Epithelial cell of esophagus (primary cell): Measurements from ENCODE around the gene TPCN1.

ENCODE experiments used
- DNase-seq: peaks from one replicate; pipeline ENCODE4 v3.0.0; 2010; ENCODE audit warnings: low read depth
- H3K4me3 ChIP-seq: 2 replicates; pipeline ENCODE4 v1.5.1; 2011; ENCODE audit warnings: mild to moderate bottlenecking, low read length, control low read depth
- TF ChIP-seq, protein P1 (sequence below): IDR thresholded peaks from 2 replicates; pipeline ENCODE4 v1.5.1; 2011; ENCODE audit warnings: low read depth, mild to moderate bottlenecking, low read length, control low read depth, inconsistent platforms; ENCODE audit not compliant: insufficient read depth; ENCODE audit errors: missing control alignments

Gene TPCN1

DNA sequence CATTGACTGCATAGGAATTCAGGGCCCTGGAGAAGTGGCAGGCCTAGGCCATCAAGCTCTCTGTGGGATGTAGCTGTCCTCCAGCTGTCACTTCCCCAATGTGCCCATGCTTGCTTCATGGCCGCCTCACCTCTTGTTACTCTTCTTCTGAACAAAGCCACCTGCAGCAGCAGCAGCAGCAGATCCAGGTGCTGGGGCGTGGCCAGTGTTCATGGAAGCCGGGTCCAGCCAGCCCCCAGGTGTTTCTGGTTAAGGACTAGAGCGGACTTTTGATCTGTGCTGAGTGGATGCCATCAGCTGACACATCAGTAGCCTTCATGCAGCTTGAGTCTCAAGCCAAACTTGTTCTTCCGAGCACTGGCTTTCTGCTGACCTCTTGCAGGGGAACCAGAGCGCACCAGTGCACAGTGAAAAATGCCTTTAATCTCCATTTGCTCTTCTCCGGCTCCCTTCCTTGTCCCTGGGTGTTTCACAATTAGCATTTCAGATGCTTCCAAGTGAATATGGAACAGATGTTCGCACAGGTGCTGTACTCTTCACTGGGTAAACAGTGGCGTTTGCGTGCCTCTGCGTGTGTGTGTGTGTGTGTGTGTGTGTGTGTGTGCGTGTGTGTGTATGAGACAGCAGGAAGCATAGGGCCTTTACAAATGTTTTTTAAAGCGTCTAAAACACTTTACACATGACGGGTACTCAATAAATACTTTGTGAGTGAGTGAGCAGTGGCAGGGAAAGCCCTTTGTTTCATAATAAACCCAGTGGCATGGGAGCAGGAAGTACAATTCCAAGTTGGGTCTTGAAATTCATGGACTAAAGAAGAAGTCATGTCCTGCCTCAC lies 20.1 kb downstream of the TPCN1 start:
- TF ChIP-seq, protein P1, sequence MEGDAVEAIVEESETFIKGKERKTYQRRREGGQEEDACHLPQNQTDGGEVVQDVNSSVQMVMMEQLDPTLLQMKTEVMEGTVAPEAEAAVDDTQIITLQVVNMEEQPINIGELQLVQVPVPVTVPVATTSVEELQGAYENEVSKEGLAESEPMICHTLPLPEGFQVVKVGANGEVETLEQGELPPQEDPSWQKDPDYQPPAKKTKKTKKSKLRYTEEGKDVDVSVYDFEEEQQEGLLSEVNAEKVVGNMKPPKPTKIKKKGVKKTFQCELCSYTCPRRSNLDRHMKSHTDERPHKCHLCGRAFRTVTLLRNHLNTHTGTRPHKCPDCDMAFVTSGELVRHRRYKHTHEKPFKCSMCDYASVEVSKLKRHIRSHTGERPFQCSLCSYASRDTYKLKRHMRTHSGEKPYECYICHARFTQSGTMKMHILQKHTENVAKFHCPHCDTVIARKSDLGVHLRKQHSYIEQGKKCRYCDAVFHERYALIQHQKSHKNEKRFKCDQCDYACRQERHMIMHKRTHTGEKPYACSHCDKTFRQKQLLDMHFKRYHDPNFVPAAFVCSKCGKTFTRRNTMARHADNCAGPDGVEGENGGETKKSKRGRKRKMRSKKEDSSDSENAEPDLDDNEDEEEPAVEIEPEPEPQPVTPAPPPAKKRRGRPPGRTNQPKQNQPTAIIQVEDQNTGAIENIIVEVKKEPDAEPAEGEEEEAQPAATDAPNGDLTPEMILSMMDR: no peak
- peak; percentile 98 for DNase-seq
- H3K4me3 ChIP-seq: no peak overlapping the region

DNA sequence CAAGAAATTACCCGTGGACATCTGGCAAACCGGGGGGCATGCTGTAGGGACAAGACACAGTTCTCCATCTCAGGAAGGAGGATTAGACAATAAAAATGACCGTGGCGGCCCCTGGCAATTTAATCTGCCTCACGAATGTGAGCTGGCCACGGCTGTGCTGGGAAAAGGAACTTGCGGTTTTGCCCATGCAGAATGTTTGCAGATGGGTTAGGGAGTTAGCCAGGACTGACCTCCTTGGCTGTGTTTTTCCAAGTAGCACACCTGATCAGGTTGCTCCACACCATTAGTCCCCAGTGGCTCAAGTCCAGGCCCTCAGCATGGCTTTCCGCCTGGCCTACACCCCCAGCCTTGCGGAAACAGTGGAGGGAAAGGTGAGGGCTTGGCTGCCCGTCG lies 20.8 kb downstream of the TPCN1 start:
- no peak overlapping the region for H3K4me3 ChIP-seq
- peak; percentile 81 for DNase-seq
- TF ChIP-seq, protein P1: no peak

DNA sequence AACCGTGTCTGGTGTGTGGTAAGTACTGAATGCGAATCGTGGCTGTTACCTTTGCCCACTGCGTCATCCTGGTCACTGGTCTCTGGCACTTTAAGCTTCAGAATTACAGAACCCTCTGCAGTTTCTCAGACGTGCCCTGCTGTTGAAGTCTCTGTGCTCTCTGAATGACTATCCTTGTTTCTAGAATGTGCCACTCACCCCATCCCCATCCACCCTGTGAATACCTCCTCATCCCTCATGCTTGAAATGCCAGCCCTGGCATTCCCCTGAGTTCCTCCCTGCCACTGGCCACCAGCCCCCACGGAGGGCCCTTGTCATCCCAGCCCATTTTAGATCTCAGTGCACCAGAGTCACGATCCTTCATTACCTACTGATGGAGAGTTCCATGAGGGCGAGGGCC lies 21.3 kb downstream of the TPCN1 start:
- TF ChIP-seq, protein P1: no peak
- no peak overlapping the region for H3K4me3 ChIP-seq
- no peak for DNase-seq

DNA sequence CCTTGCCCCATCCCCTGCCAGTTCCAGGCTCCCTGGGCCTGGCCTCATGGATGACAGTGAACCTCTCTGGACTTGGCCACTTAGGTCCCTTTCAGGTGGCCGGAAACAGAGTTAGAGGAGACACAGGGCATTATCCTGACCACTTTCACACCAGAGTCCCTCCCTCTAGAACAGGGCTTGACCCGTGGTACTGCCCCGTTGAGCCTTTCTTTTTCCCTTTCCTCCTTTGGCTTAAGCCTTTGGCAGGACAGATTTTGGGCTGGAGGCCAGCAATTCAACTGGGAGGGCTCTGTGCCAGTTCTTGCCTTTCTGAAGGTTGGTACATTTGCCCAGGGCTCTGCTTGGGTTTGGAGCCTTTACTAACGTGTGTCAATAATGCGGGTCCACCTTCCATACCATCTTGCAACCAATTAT lies 22.8 kb downstream of the TPCN1 start:
- TF ChIP-seq, protein P1: no peak
- peak; percentile 66 for DNase-seq

DNA sequence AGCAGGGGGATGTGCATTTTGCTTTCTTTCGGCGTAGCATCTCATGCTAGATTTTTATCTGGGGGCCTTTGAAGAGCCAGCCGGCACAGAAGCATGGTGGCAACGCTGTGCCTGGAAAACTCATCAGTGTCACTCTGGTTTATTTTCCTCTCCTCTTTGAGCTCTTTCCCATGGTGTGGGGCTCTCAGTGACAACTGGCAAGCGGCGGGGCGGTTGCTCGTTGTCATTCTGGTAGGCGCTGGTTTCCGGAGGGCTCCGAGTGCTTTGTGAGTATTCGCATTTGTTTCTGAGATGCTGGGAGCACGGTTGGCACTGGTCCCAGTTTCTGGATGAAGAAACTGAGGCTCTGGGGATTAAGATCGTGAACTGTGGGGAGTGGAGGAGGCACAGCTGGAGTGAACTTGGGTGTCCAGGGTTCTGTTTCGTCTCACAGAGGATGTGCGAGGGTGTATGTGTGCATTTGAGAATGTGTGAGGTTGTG lies 23.3 kb downstream of the TPCN1 start:
- DNase-seq: no peak
- H3K4me3 ChIP-seq: no peak overlapping the region
- TF ChIP-seq, protein P1: no peak

More for the DNA sequence above, 22.8 kb downstream of the TPCN1 start:
- H3K4me3 ChIP-seq: no peak overlapping the region

DNA sequence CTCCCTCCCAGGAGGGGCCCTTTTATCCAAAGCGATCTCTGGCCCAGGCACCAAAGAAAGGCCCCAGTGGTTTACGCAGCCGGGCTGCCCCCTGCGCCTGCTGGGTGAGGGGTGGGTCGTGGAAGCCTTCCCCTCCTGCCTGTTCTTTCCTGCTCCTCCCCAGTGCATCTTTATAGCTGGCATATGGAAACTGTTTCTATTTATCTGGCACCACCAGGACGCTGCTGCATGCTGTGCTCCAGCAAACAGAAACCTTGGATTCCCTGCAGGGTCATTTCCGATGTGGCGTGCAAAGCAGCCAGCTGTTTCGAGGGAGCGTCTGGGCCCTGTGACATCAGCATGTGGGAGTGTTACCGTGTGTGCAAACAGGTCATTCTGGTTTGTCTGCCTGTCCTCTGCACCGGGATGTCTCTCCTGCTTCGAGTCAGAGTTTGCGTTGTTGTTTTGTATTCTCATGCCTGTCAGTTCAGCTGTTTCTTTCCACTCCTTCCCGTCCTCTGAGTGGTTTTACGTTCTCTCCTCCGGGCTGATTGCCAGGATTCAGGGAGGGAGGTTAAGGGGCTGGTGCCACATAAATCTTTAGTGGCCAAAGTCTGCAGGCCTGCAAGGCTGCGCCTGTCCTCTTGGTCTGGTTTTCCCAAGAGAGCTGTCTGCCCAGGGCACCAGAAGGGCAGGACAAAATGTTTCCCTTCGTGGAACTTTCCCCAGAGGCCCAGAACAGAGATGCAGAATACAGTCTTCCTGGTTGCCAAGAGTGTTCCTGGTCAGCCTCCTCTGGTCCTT lies 24.6 kb downstream of the TPCN1 start:
- H3K4me3 ChIP-seq: no peak overlapping the region
- TF ChIP-seq, protein P1: no peak
- peak; percentile 99 for DNase-seq
